K562 (cell line): Measurements from ENCODE around the gene MYLK2. TPM values are rescaled to one million over a fixed set of nuclear protein-coding genes. Genes with fewer than 3 reads are reported as not detected.

ENCODE experiments used
- BMI1 ChIP-seq: fragments of 150-350 bp; IDR thresholded peaks from 2 replicates; pipeline ENCODE4 v1.6.1; 2014; ENCODE audit warnings: low read length
- CSDE1 ChIP-seq, 2 experiments: fragments of 450-650 bp; IDR thresholded peaks; 2 replicates each; pipeline ENCODE4 v1.6.1; 2016; ENCODE audit warnings: mild to moderate bottlenecking in 1 of 2
- FUS ChIP-seq: fragments of 200-400 bp; formaldehyde crosslinking; optimal IDR thresholded peaks from 2 replicates; pipeline ENCODE3; 2017; ENCODE audit warnings: low read depth, low read length
- GABPA ChIP-seq: fragments of 200-800 bp; sonication (Bioruptor generic); conservative IDR thresholded peaks from 2 replicates; pipeline ENCODE4 v1.6.1; 2016; ENCODE audit warnings: low read depth, missing genetic modification characterization, missing compliant biosample characterization
- HDAC2 ChIP-seq: fragments of 450-650 bp; IDR thresholded peaks from 2 replicates; pipeline ENCODE4 v1.6.1; 2016; ENCODE audit warnings: mild to moderate bottlenecking
- MTA1 ChIP-seq: fragments of 450-650 bp; IDR thresholded peaks from 2 replicates; pipeline ENCODE4 v1.6.1; 2017; ENCODE audit warnings: borderline replicate concordance
- NFE2 ChIP-seq: IDR thresholded peaks from 2 replicates; pipeline ENCODE4 v1.6.1; 2014; ENCODE audit warnings: antibody characterized with exemption, low read depth
- RCOR1 ChIP-seq, 2 experiments: IDR thresholded peaks; 2 replicates each; pipeline ENCODE4 v1.6.1; 2012; ENCODE audit warnings: low read depth in 2 of 2, low read length in 2 of 2, borderline replicate concordance in 1 of 2, improper control_type of control experiment in 1 of 2
- SRSF3 ChIP-seq: fragments of 200-400 bp; formaldehyde crosslinking; IDR thresholded peaks from 2 replicates; pipeline ENCODE4 v1.6.1; 2016; ENCODE audit warnings: mild to moderate bottlenecking, low read length, moderate library complexity; ENCODE audit not compliant: insufficient read depth
- STAG1 ChIP-seq: sonication (generic); formaldehyde crosslinking; IDR thresholded peaks from 2 replicates; pipeline ENCODE4 v1.5.0; 2020; ENCODE audit warnings: missing genetic modification reagents, borderline replicate concordance
- TCF7L2 ChIP-seq: fragments of 150-350 bp; IDR thresholded peaks from 2 replicates; pipeline ENCODE4 v1.6.1; 2016; ENCODE audit warnings: low read depth, mild to moderate bottlenecking, low read length, moderate library complexity
- ZBED1 ChIP-seq: IDR thresholded peaks from 2 replicates; pipeline ENCODE4 v1.6.1; 2014
- ZNF586 ChIP-seq: fragments of 450-650 bp; formaldehyde crosslinking; conservative IDR thresholded peaks from 2 replicates; pipeline ENCODE4 v1.4.0; 2020; ENCODE audit warnings: mild to moderate bottlenecking, moderate library complexity
- ZNF717 ChIP-seq: fragments of 250-450 bp; sonication (Bioruptor Pico); IDR thresholded peaks from 2 replicates; pipeline ENCODE4 v1.5.0; 2021
- ZZZ3 ChIP-seq: fragments of 450-650 bp; IDR thresholded peaks from 2 replicates; pipeline ENCODE4 v1.6.1; 2016; ENCODE audit warnings: antibody characterized with exemption, mild to moderate bottlenecking, moderate library complexity
- polyA plus RNA-seq, 8 experiments: library from polyadenylated mRNA; depleted of rRNA in 4 of 8; stranded (reverse) in 5 of 8; unstranded in 3 of 8; fragments of >200 nt; fragmentation: Nextera tagmentation in 2 of 8; fragmentation: Illumina TruSeq in 1 of 8; extraction: Ambion mirVana in 2 of 8; extraction: Trizol in 1 of 8; gene quantifications; 2 replicates each; pipeline versions ENCODE4 v1.2.1 to v1.2.3, GENCODE V29; 2011 to 2014; ENCODE audit warnings: inconsistent platforms in 1 of 8, missing spikeins in 1 of 8
- total RNA-seq, 7 experiments: library from RNA; depleted of rRNA in 6 of 7; stranded (reverse); fragments of >200 nt in 6 of 7; fragmentation: Illumina TruSeq in 2 of 7; extraction: Trizol in 2 of 7; gene quantifications; 2 replicates each; pipeline versions ENCODE4 v1.2.1 to v1.2.3, GENCODE V29; 2011 to 2021; ENCODE audit warnings: low replicate concordance in 1 of 7
- TF ChIP-seq, protein P1 (sequence below): fragments of 250-450 bp; sonication (Bioruptor Pico); IDR thresholded peaks from 2 replicates; pipeline ENCODE4 v1.8.0; 2022; ENCODE audit warnings: moderate library complexity, mild to moderate bottlenecking, inconsistent platforms
- TF ChIP-seq, protein P2 (sequence below): sonication (generic); formaldehyde crosslinking; IDR thresholded peaks from 2 replicates; pipeline ENCODE4 v1.8.0; 2023; ENCODE audit warnings: mild to moderate bottlenecking, missing genetic modification reagents
- TF ChIP-seq, protein P3 (sequence below): IDR thresholded peaks from 3 replicates; pipeline ENCODE4 v1.6.1; 2011; ENCODE audit warnings: borderline replicate concordance, mild to moderate bottlenecking; ENCODE audit not compliant: insufficient read length, insufficient read depth
- TF ChIP-seq, protein P4 (sequence below), 2 experiments: fragments of 450-650 bp in 1 of 2; sonication (generic) in 1 of 2; formaldehyde crosslinking in 1 of 2; IDR thresholded peaks in 1 of 2; conservative IDR thresholded peaks in 1 of 2; 2 replicates each; pipeline versions ENCODE4 v1.6.1 to v1.8.1; 2016 to 2023; ENCODE audit warnings: mild to moderate bottlenecking in 2 of 2, moderate library complexity in 2 of 2, inconsistent platforms in 1 of 2, missing genetic modification reagents in 1 of 2
- TF ChIP-seq, protein P5 (sequence below): fragments of 450-650 bp; IDR thresholded peaks from one replicate; pipeline ENCODE4 v1.6.1; 2018; ENCODE audit warnings: mild to moderate bottlenecking, moderate library complexity; ENCODE audit not compliant: partially characterized antibody

Gene MYLK2
- total and polyA plus RNA-seq, 9 of the 15 experiments (the other 6 are each of a cell fraction or from before 2014, with no cell fraction given): 0.07 to 0.53 (median 0.18) TPM; not detected in 2

DNA sequence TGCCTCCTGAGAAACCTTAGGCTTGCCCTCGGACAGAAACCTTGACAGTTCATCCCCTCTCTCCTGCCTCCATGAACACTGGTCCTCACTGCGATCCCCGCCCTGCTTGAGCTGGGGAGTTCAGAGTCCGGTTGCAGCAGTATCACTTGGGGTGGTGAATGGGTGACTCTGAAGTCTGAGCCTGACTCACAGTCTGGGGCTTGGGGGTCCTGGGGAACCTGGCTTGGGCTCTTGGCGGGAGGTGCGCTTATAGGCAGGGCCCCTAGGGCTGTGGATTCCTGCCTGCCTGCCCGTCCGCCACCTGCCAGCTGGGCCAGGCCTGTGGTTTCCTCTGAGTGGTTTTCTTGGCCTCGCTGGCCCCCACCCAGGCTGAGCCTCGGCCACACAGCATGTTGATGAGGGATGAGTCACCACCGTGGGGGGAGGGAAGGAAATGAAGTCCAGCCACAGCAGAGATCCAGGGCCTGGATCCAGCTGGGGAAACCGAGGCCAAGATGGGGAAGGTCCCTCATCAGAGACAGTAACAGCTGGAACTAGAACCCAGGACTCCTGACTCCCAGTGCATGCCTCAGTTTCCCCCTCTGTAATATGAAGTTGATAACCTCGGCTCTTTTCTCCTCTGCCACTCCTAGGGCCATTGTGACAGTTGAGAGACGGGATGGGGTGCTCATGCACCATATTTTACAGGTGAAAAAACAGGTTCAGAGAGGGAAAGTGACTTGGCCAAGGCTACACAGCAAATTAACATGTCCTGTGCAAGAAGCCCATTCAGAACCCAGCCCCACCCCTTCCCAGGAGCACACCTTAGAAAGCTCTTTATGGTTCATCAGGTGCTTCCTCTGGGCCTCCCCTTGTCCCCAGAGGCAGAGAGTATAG lies 17.1 kb downstream of the MYLK2 start (continued):
- TF ChIP-seq ZNF586 (no peak), HDAC2 (peak; percentile 72), BMI1 (no peak), GABPA (no peak), TCF7L2 (no peak), MTA1 (peak; percentile 53; the same call in 1 of the 2 replicates), ZBED1 (no peak), ZZZ3 (no peak), SRSF3 (no peak), ZNF717 (CRISPR knock-in tag) (no peak), CSDE1 (IDR thresholded peaks at IDR 0.05) (no peak), NFE2 (peak; percentile 54), RCOR1 (IDR thresholded peaks at IDR 0.05; ENCODE audit: borderline replicate concordance in 1 of 2, low read depth in 2 of 2, low read length in 2 of 2) (peak in 1 of 2 experiments; percentile 51; a peak in 1 of 4 replicates), STAG1 (CRISPR knock-in tag) (no peak), FUS (no peak)
- TF ChIP-seq, protein P1, sequence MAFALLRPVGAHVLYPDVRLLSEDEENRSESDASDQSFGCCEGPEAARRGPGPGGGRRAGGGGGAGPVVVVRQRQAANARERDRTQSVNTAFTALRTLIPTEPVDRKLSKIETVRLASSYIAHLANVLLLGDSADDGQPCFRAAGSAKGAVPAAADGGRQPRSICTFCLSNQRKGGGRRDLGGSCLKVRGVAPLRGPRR: no peak
- TF ChIP-seq, protein P2, sequence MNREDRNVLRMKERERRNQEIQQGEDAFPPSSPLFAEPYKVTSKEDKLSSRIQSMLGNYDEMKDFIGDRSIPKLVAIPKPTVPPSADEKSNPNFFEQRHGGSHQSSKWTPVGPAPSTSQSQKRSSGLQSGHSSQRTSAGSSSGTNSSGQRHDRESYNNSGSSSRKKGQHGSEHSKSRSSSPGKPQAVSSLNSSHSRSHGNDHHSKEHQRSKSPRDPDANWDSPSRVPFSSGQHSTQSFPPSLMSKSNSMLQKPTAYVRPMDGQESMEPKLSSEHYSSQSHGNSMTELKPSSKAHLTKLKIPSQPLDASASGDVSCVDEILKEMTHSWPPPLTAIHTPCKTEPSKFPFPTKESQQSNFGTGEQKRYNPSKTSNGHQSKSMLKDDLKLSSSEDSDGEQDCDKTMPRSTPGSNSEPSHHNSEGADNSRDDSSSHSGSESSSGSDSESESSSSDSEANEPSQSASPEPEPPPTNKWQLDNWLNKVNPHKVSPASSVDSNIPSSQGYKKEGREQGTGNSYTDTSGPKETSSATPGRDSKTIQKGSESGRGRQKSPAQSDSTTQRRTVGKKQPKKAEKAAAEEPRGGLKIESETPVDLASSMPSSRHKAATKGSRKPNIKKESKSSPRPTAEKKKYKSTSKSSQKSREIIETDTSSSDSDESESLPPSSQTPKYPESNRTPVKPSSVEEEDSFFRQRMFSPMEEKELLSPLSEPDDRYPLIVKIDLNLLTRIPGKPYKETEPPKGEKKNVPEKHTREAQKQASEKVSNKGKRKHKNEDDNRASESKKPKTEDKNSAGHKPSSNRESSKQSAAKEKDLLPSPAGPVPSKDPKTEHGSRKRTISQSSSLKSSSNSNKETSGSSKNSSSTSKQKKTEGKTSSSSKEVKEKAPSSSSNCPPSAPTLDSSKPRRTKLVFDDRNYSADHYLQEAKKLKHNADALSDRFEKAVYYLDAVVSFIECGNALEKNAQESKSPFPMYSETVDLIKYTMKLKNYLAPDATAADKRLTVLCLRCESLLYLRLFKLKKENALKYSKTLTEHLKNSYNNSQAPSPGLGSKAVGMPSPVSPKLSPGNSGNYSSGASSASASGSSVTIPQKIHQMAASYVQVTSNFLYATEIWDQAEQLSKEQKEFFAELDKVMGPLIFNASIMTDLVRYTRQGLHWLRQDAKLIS (CRISPR knock-in tag): no peak
- TF ChIP-seq, protein P3, sequence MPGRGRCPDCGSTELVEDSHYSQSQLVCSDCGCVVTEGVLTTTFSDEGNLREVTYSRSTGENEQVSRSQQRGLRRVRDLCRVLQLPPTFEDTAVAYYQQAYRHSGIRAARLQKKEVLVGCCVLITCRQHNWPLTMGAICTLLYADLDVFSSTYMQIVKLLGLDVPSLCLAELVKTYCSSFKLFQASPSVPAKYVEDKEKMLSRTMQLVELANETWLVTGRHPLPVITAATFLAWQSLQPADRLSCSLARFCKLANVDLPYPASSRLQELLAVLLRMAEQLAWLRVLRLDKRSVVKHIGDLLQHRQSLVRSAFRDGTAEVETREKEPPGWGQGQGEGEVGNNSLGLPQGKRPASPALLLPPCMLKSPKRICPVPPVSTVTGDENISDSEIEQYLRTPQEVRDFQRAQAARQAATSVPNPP: no peak
- TF ChIP-seq, protein P4, sequence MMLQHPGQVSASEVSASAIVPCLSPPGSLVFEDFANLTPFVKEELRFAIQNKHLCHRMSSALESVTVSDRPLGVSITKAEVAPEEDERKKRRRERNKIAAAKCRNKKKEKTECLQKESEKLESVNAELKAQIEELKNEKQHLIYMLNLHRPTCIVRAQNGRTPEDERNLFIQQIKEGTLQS (IDR thresholded peaks at IDR 0.05): peak; percentile 99
- TF ChIP-seq, protein P4 (CRISPR knock-in tag; conservative IDR thresholded peaks at IDR 0.05): peak; percentile 99
- TF ChIP-seq, protein P5, sequence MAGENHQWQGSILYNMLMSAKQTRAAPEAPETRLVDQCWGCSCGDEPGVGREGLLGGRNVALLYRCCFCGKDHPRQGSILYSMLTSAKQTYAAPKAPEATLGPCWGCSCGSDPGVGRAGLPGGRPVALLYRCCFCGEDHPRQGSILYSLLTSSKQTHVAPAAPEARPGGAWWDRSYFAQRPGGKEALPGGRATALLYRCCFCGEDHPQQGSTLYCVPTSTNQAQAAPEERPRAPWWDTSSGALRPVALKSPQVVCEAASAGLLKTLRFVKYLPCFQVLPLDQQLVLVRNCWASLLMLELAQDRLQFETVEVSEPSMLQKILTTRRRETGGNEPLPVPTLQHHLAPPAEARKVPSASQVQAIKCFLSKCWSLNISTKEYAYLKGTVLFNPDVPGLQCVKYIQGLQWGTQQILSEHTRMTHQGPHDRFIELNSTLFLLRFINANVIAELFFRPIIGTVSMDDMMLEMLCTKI: no peak
